K562 (cell line): ENCODE data around the gene MATCAP1. TPM values are rescaled to one million over a fixed set of nuclear protein-coding genes. Genes with fewer than 3 reads are reported as not detected.
A peak's percentile ranks its signal among the peaks of the same experiment; 100 is the strongest.

Source experiments
- CBFA2T2 ChIP-seq: fragments of 450-650 bp; conservative IDR thresholded peaks from 2 replicates; pipeline ENCODE4 v1.6.1; 2017; ENCODE audit warnings: mild to moderate bottlenecking
- HDAC1 ChIP-seq, 2 experiments: fragments of 450-650 bp; IDR thresholded peaks; 2 replicates each; pipeline ENCODE4 v1.6.1; 2016 to 2017; ENCODE audit warnings: inconsistent platforms in 1 of 2, mild to moderate bottlenecking in 1 of 2, moderate library complexity in 1 of 2
- SMAD4 ChIP-seq: fragments of 250-450 bp; sonication (Bioruptor Pico); conservative IDR thresholded peaks from 2 replicates; pipeline ENCODE4 v1.8.0; 2021; ENCODE audit warnings: inconsistent platforms, mild to moderate bottlenecking, moderate library complexity
- polyA plus RNA-seq, 8 experiments: library from polyadenylated mRNA; depleted of rRNA in 4 of 8; stranded (reverse) in 5 of 8; unstranded in 3 of 8; fragments of >200 nt; fragmentation: Nextera tagmentation in 2 of 8; fragmentation: Illumina TruSeq in 1 of 8; extraction: Ambion mirVana in 2 of 8; extraction: Trizol in 1 of 8; gene quantifications; 2 replicates each; pipeline versions ENCODE4 v1.2.1 to v1.2.3, GENCODE V29; 2011 to 2014; ENCODE audit warnings: inconsistent platforms in 1 of 8, missing spikeins in 1 of 8
- total RNA-seq, 7 experiments: library from RNA; depleted of rRNA in 6 of 7; stranded (reverse); fragments of >200 nt in 6 of 7; fragmentation: Illumina TruSeq in 2 of 7; extraction: Trizol in 2 of 7; gene quantifications; 2 replicates each; pipeline versions ENCODE4 v1.2.1 to v1.2.3, GENCODE V29; 2011 to 2021; ENCODE audit warnings: low replicate concordance in 1 of 7
- TF ChIP-seq, protein P1 (sequence below): fragments of 450-650 bp; formaldehyde crosslinking; IDR thresholded peaks from 2 replicates; pipeline ENCODE4 v1.4.0; 2020; ENCODE audit warnings: mild to moderate bottlenecking, mixed read lengths
- TF ChIP-seq, protein P2 (sequence below), 2 experiments: fragments of 450-650 bp; conservative IDR thresholded peaks; 2 replicates each; pipeline ENCODE4 v1.6.1; 2017; ENCODE audit warnings: mild to moderate bottlenecking in 2 of 2, moderate library complexity in 2 of 2

Gene MATCAP1
- total and polyA plus RNA-seq, 9 of the 15 experiments (the other 6 are each of a cell fraction or from before 2014, with no cell fraction given) = 3.4 to 20.5 (median 10.3) TPM

DNA sequence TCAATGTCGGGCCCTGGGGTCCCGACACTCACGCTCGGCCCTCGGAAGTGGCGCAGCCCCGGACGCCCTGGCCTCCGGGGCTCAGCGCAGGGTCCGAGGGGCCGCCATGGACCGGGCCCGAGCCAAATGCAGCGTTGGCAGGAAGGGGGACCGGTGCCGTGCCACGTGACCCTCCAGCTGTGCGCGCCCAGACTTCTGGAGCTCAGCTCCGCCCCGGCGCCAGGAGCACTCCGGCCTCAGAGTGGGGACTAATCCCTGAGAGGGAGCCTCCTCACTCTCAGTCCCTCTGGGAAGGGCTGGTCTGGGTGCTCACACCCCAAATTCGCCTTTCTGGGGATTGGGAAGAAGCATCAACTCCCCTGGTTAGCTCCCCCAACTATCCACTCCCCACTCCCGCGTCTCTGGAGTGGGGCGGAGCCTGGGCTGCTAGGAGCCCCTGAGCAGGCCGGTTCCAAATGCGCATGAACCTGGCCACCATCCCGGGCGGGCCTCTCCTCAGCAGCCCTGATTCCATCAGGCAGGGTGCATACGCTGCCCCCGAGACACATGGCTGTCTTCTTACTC lies 32.8 kb downstream of the MATCAP1 start, which contains the start of gene B3GNT9 (continued):
- TF ChIP-seq HDAC1 (IDR thresholded peaks at IDR 0.05) = 0 out of 4 replicates have a peak, but pooled peaks of 1 of the 2 experiments have one; percentile 42
- TF ChIP-seq, protein P1, sequence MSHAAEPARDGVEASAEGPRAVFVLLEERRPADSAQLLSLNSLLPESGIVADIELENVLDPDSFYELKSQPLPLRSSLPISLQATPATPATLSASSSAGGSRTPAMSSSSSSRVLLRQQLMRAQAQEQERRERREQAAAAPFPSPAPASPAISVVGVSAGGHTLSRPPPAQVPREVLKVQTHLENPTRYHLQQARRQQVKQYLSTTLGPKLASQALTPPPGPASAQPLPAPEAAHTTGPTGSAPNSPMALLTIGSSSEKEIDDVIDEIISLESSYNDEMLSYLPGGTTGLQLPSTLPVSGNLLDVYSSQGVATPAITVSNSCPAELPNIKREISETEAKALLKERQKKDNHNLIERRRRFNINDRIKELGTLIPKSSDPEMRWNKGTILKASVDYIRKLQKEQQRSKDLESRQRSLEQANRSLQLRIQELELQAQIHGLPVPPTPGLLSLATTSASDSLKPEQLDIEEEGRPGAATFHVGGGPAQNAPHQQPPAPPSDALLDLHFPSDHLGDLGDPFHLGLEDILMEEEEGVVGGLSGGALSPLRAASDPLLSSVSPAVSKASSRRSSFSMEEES (CRISPR knock-in tag) = peak; percentile 30; the same call in 1 of the 2 replicates
- peak; percentile 43; the same call in 1 of the 2 replicates for TF ChIP-seq SMAD4 (CRISPR knock-in tag)
- TF ChIP-seq, protein P2, sequence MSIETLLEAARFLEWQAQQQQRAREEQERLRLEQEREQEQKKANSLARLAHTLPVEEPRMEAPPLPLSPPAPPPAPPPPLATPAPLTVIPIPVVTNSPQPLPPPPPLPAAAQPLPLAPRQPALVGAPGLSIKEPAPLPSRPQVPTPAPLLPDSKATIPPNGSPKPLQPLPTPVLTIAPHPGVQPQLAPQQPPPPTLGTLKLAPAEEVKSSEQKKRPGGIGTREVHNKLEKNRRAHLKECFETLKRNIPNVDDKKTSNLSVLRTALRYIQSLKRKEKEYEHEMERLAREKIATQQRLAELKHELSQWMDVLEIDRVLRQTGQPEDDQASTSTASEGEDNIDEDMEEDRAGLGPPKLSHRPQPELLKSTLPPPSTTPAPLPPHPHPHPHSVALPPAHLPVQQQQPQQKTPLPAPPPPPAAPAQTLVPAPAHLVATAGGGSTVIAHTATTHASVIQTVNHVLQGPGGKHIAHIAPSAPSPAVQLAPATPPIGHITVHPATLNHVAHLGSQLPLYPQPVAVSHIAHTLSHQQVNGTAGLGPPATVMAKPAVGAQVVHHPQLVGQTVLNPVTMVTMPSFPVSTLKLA (conservative IDR thresholded peaks at IDR 0.05) = peak in 1 of 2 experiments; percentile 55; a peak in 3 of 4 replicates
- 0 out of 2 replicates have a peak, but pooled peaks have one; percentile 10 for TF ChIP-seq CBFA2T2
